Uterus (tissue), 4 donors: ENCODE results near the gene DUSP9. TPM values are rescaled to one million over a fixed set of nuclear protein-coding genes. Genes with fewer than 3 reads are reported as not detected.
"Not testable (repeated sequence)": the region's sequence is repeated elsewhere in the genome, so short reads cannot be mapped to it uniquely, and the experiment has no call there.

Experiments used
- DNase-seq, 2 donors: peaks; one replicate each; pipeline ENCODE4 v3.0.0-alpha.2; 2019 to 2020
- H3K27ac ChIP-seq, 2 donors: fragments of 200-600 bp; sonication (generic); 1 replicate in 1 of 2; 2 replicates in 1 of 2; pipeline ENCODE4 v1.5.1; 2016 to 2018
- H3K27me3 ChIP-seq, 2 donors: fragments of 200-600 bp; sonication (generic); one replicate each; pipeline ENCODE4 v1.5.1; 2018 to 2019; ENCODE audit warnings: control low read depth in 1 of 2
- H3K36me3 ChIP-seq, 2 donors: fragments of 200-600 bp; sonication (generic); one replicate each; pipeline ENCODE4 v1.5.1; 2019; ENCODE audit warnings: control low read depth in 1 of 2
- H3K4me1 ChIP-seq, 2 donors: fragments of 200-600 bp; sonication (generic); one replicate each; pipeline ENCODE4 v1.5.1; 2018 to 2019; ENCODE audit warnings: control low read depth in 1 of 2
- H3K4me3 ChIP-seq, 2 donors: fragments of 200-600 bp; sonication (generic); 1 replicate in 1 of 2; 2 replicates in 1 of 2; pipeline ENCODE4 v1.5.1; 2018 to 2019; ENCODE audit warnings: mild to moderate bottlenecking in 1 of 2
- H3K9me3 ChIP-seq, 2 donors: fragments of 200-600 bp; sonication (generic); one replicate each; pipeline ENCODE4 v1.5.1; 2019; ENCODE audit warnings: control low read depth in 1 of 2
- CTCF ChIP-seq, 4 experiments: fragments of 200-600 bp in 2 of 4; fragments of 450-650 bp in 2 of 4; sonication (generic) in 2 of 4; IDR thresholded peaks; one replicate each; pipeline ENCODE4 v1.5.1; 2016 to 2019; ENCODE audit warnings: antibody characterized with exemption in 4 of 4, mild to moderate bottlenecking in 2 of 4, moderate library complexity in 1 of 4
- POLR2A ChIP-seq, 2 donors: fragments of 450-650 bp; IDR thresholded peaks; one replicate each; pipeline ENCODE4 v1.6.1; 2016; ENCODE audit warnings: antibody characterized with exemption in 2 of 2, mild to moderate bottlenecking in 1 of 2, moderate library complexity in 1 of 2
- intact Hi-C: fragments of 100-400 bp; cut with DNase I; formaldehyde crosslinking; loops from one replicate; pipeline ENCODE4 v1.15.1; 2023; ENCODE audit warnings: low total_unique reads
- total RNA-seq, 4 donors: library from RNA; depleted of rRNA in 3 of 4; stranded (reverse); fragments of >200 nt in 3 of 4; gene quantifications; one replicate each; pipeline versions ENCODE4 v1.1.0 to v1.2.4, GENCODE V29; 2014 to 2023
- donor health status: DM: yes; HTN: yes; CAD: no.

The DUSP9 gene
- total RNA-seq, 4 donors from 2014 or later, result 0.21 TPM; not detected in 3

GRCh38 chrX:153688911-153689590, 42.0 kb downstream of the DUSP9 start:
- peak overlapping the region; percentile 4 to 46 for H3K4me3 ChIP-seq
- intact Hi-C loops, result no loop called here
- no peak for DNase-seq
- no peaks in the 10 kb centered on the region for H3K27me3 ChIP-seq
- peak overlapping the region in 1 of 2 donors; percentile 73 for H3K27ac ChIP-seq
- H3K9me3 ChIP-seq, result no peaks in the 10 kb centered on the region
- H3K36me3 ChIP-seq, result no peaks in the 10 kb centered on the region
- TF ChIP-seq CTCF (IDR thresholded peaks at IDR 0.05) (no peak), POLR2A (IDR thresholded peaks at IDR 0.05) (no peak)
- H3K4me1 ChIP-seq, result no peaks in the 10 kb centered on the region

- no peaks in the 10 kb centered on the region for H3K27me3 ChIP-seq
- no peak for DNase-seq
- no peak overlapping the region for H3K4me3 ChIP-seq
- no peaks in the 10 kb centered on the region for H3K4me1 ChIP-seq
- TF ChIP-seq POLR2A (IDR thresholded peaks at IDR 0.05), result no peak
- TF ChIP-seq CTCF (IDR thresholded peaks at IDR 0.05), result no peak
- no peaks in the 10 kb centered on the region for H3K36me3 ChIP-seq
- H3K9me3 ChIP-seq, result no peaks in the 10 kb centered on the region
- no peak overlapping the region for H3K27ac ChIP-seq
- intact Hi-C loops, result no loop called here
These were observed 42.9 kb downstream of the DUSP9 start for GRCh38 chrX:153689654-153690465.

- Histone ChIP-seq H3K4me1 (no peaks in the 10 kb centered on the region), H3K27me3 (no peaks in the 10 kb centered on the region), H3K36me3 (no peaks in the 10 kb centered on the region), H3K27ac (no peak overlapping the region), H3K4me3 (no peak overlapping the region), H3K9me3 (no peaks in the 10 kb centered on the region)
- intact Hi-C loops, result no loop called here
- DNase-seq, result no peak
- TF ChIP-seq POLR2A (IDR thresholded peaks at IDR 0.05) (no peak), CTCF (IDR thresholded peaks at IDR 0.05) (no peak)
These were observed 43.5 kb downstream of the DUSP9 start for GRCh38 chrX:153690466-153690865.

- H3K9me3 ChIP-seq, H3K27ac ChIP-seq, DNase-seq, H3K27me3 ChIP-seq, intact Hi-C loops, H3K36me3 ChIP-seq, H3K4me1 ChIP-seq, H3K4me3 ChIP-seq: not testable (repeated sequence)
These were observed 44.2 kb downstream of the DUSP9 start for GRCh38 chrX:153691032-153691827.

GRCh38 chrX:153692003-153692402, 45.0 kb downstream of the DUSP9 start:
- intact Hi-C loops, result no loop called here

More at GRCh38 chrX:153692003-153692402, 45.0 kb downstream of the DUSP9 start:
- no peak for DNase-seq
- Histone ChIP-seq H3K4me1 (no peaks in the 10 kb centered on the region), H3K27ac (no peak overlapping the region), H3K4me3 (no peak overlapping the region), H3K36me3 (no peaks in the 10 kb centered on the region), H3K9me3 (no peaks in the 10 kb centered on the region), H3K27me3 (no peaks in the 10 kb centered on the region)
- TF ChIP-seq CTCF (IDR thresholded peaks at IDR 0.05) (no peak), POLR2A (IDR thresholded peaks at IDR 0.05) (no peak)
